Heart left ventricle (tissue), 13 donors: ENCODE results near the gene CRYGN.

Source experiments
- CTCF ChIP-seq, 12 donors: fragments of 200-600 bp; sonication (generic) in 4 of 12; IDR thresholded peaks; one replicate each; pipeline versions ENCODE4 v1.5.0 to v1.8.0; 2018 to 2022; ENCODE audit warnings: antibody characterized with exemption in 12 of 12, mild to moderate bottlenecking in 5 of 12
- POLR2A ChIP-seq, 2 donors: fragments of 450-650 bp; IDR thresholded peaks; one replicate each; pipeline ENCODE4 v1.6.1; 2017; ENCODE audit warnings: antibody characterized with exemption in 2 of 2, mild to moderate bottlenecking in 2 of 2, moderate library complexity in 2 of 2
- donor health status: ischemic (EF 13 %, LVEDD 7.1; RV severe dilation, severe dysfunction).
- donor health status: DM: no; HTN: yes; CAD: no.
- donor health status: DM: no; HTN: no; CAD: no.
- donor health status: ischemic (EF 25% LVEDD 6.9; RV normal size, moderate dysfunction).
- donor health status: ischemic (EF 25% LVEDD 5.7; RV mildly dilated, moderate dysfunction).
- donor health status: ischemic (EF 35%, LVEDD 5.7; RV mildly dilated, moderate dysfunction).
- donor health status: nonischemic (EF 11% LVEDD 7.7; RV severe dilation, severe dysfunction).
- donor health status: DM: yes; HTN: yes; CAD: no.
- donor health status: PGD.
- donor health status: ischemic (EF 29% LVEDD 5.4; RV normal size, mild dysfunction).
- donor health status: nonischemic (EF 23%, LVEDD 6.1; RV moderate dilation, normal function).

GRCh38 chr7:151387161-151388006 is 52.6 kb downstream of the CRYGN start:
- TF ChIP-seq CTCF (IDR thresholded peaks at IDR 0.05): no peak
- TF ChIP-seq POLR2A (IDR thresholded peaks at IDR 0.05): no peak
